CD14-positive monocyte (primary cell): Measurements from ENCODE around the gene SYS1. TPM values are rescaled to one million over a fixed set of nuclear protein-coding genes. Genes with fewer than 3 reads are reported as not detected.

Source experiments
- DNase-seq, 3 donors: peaks; one replicate each; pipeline ENCODE4 v3.0.0-alpha.2; 2011 to 2022
- H2AFZ ChIP-seq: 2 replicates; pipeline ENCODE4 v1.6.0; 2012; ENCODE audit warnings: mild to moderate bottlenecking, low read depth, low read length, inconsistent platforms; ENCODE audit not compliant: insufficient read depth, poor library complexity, severe bottlenecking
- H3K27ac ChIP-seq, 2 donors: 1 replicate in 1 of 2; 2 replicates in 1 of 2; pipeline ENCODE4 v1.5.1; 2012 to 2013; ENCODE audit warnings: low read length in 2 of 2, control low read depth in 1 of 2, inconsistent platforms in 1 of 2, low read depth in 1 of 2, mild to moderate bottlenecking in 1 of 2
- H3K27me3 ChIP-seq, 2 donors: one replicate each; pipeline versions ENCODE4 v1.6.0 to v1.6.1; 2011 to 2013; ENCODE audit warnings: low read length in 2 of 2; ENCODE audit not compliant: control insufficient read depth in 2 of 2, insufficient read depth in 2 of 2
- H3K36me3 ChIP-seq, 2 donors: replicated peaks in 1 of 2; 1 replicate in 1 of 2; 2 replicates in 1 of 2; pipeline versions ENCODE4 v1.5.1 to v1.6.1; 2012 to 2013; ENCODE audit warnings: low read length in 2 of 2, control low read depth in 1 of 2, inconsistent platforms in 1 of 2, mild to moderate bottlenecking in 1 of 2; ENCODE audit not compliant: insufficient read depth in 2 of 2, control insufficient read depth in 1 of 2
- H3K4me1 ChIP-seq, 2 donors: 1 replicate in 1 of 2; 2 replicates in 1 of 2; pipeline versions ENCODE4 v1.5.1 to v1.6.1; 2012 to 2013; ENCODE audit warnings: low read length in 2 of 2, control low read depth in 1 of 2, inconsistent platforms in 1 of 2, mild to moderate bottlenecking in 1 of 2, moderate library complexity in 1 of 2; ENCODE audit not compliant: insufficient read depth in 2 of 2, control insufficient read depth in 1 of 2
- H3K4me2 ChIP-seq: replicated peaks from 2 replicates; pipeline ENCODE3; 2012; ENCODE audit warnings: low read length, moderate library complexity, mild to moderate bottlenecking; ENCODE audit not compliant: poor library complexity, severe bottlenecking; ENCODE audit errors: extremely low read depth
- H3K4me3 ChIP-seq, 3 experiments: fragments of 200-600 bp in 1 of 3; sonication (generic) in 1 of 3; replicated peaks in 1 of 3; 1 replicate in 2 of 3; 2 replicates in 1 of 3; pipeline ENCODE4 v1.5.1; 2011 to 2013; ENCODE audit warnings: low read length in 3 of 3, mild to moderate bottlenecking in 3 of 3, control low read depth in 2 of 3, low read depth in 2 of 3, inconsistent platforms in 1 of 3, moderate library complexity in 1 of 3
- H3K79me2 ChIP-seq: 2 replicates; pipeline ENCODE4 v1.6.0; 2012; ENCODE audit warnings: mild to moderate bottlenecking, control low read depth, inconsistent platforms, low read length, moderate library complexity; ENCODE audit not compliant: insufficient read depth
- H3K9ac ChIP-seq: 2 replicates; pipeline ENCODE4 v1.6.0; 2017; ENCODE audit warnings: low read length, mild to moderate bottlenecking; ENCODE audit not compliant: insufficient read depth, poor library complexity, severe bottlenecking
- H3K9me3 ChIP-seq, 2 donors: replicated peaks in 1 of 2; 1 replicate in 1 of 2; 2 replicates in 1 of 2; pipeline versions ENCODE4 v1.5.1 to v1.6.1; 2012 to 2013; ENCODE audit warnings: low read length in 2 of 2, control low read depth in 1 of 2; ENCODE audit not compliant: control insufficient read depth in 1 of 2, insufficient read depth in 1 of 2
- H4K20me1 ChIP-seq: 2 replicates; pipeline ENCODE4 v1.6.0; 2012; ENCODE audit warnings: mild to moderate bottlenecking, low read length, control low read depth, moderate library complexity; ENCODE audit not compliant: insufficient read depth
- H3K27ac Mint-ChIP-seq, 7 donors: one replicate each; pipeline ENCODE4 v1.8.0; 2020; ENCODE audit warnings: mild to moderate bottlenecking in 7 of 7, mixed read lengths in 7 of 7, moderate library complexity in 6 of 7, inconsistent platforms in 2 of 7
- H3K27me3 Mint-ChIP-seq, 3 donors: one replicate each; pipeline ENCODE4 v1.8.0; 2021 to 2022; ENCODE audit warnings: low read depth in 3 of 3, mild to moderate bottlenecking in 3 of 3, mixed read lengths in 3 of 3, moderate library complexity in 3 of 3, inconsistent platforms in 1 of 3
- H3K36me3 Mint-ChIP-seq, 2 donors: one replicate each; pipeline ENCODE4 v1.8.0; 2020; ENCODE audit warnings: mixed read lengths in 2 of 2, inconsistent platforms in 1 of 2, mild to moderate bottlenecking in 1 of 2
- H3K4me1 Mint-ChIP-seq: one replicate; pipeline ENCODE4 v1.8.0; 2020; ENCODE audit warnings: mild to moderate bottlenecking, mixed read lengths
- H3K4me3 Mint-ChIP-seq, 2 donors: one replicate each; pipeline ENCODE4 v1.8.0; 2020; ENCODE audit warnings: mild to moderate bottlenecking in 2 of 2, mixed read lengths in 2 of 2, moderate library complexity in 1 of 2
- H3K9me3 Mint-ChIP-seq, 7 donors: one replicate each; pipeline ENCODE4 v1.8.0; 2020 to 2022; ENCODE audit warnings: mixed read lengths in 7 of 7, mild to moderate bottlenecking in 6 of 7, moderate library complexity in 6 of 7, inconsistent platforms in 2 of 7
- WGBS: methylation state at CpG from one replicate; pipeline ENCODE4 v1.1.5; 2013; ENCODE audit warnings: missing lambda C conversion rate; ENCODE audit not compliant: insufficient coverage; 5-methylcytosine and 5-hydroxymethylcytosine counted together
- intact Hi-C, 2 donors: fragments of 100-400 bp; cut with micrococcal nuclease; formaldehyde crosslinking; loops; one replicate each; pipeline versions ENCODE4 v1.15.0 to v1.15.1; 2023
- polyA plus RNA-seq, 3 donors: library from polyadenylated mRNA; depleted of rRNA in 1 of 3; unstranded in 2 of 3; stranded (reverse) in 1 of 3; fragments of 300-500 nt in 2 of 3; fragments of >200 nt in 1 of 3; fragmentation: Illumina TruSeq in 2 of 3; gene quantifications; 1 replicate in 2 of 3; 2 replicates in 1 of 3; pipeline ENCODE4 v1.2.3, GENCODE V29; 2012 to 2021
- TF ChIP-seq, protein P1 (sequence below): fragments of 200-600 bp; IDR thresholded peaks from one replicate; pipeline ENCODE4 v1.8.0; 2022; ENCODE audit warnings: antibody characterized with exemption, mild to moderate bottlenecking

Gene SYS1
- polyA plus RNA-seq, 3 donors: 16.8 to 23.1 (median 22.1) TPM

DNA sequence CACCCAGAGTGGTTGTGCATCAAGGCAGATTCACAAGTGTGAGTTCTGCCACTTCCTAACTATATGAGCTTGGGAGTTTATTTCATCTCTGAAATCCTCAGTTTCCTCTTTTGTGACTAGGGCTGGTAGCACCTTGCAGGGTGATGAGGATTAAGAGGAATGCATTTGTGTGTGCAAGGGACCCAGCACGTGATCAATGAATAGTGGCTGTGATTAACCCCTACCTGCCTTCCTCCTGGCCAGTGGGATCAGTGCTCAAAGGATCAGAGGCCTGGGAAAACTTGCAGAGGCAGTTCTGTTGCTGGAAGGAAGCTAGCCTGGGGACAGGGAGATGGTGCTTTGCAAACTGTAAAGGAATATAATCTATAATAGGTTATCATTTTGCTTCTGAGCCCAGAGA, 22.0 kb upstream of the SYS1 start:
- peaks cover 4% of the 10 kb centered on the region in 2 donors for H3K36me3 Mint-ChIP-seq
- Histone ChIP-seq H3K4me2 (no peak overlapping the region), H2AFZ (no peak overlapping the region), H3K4me3 (no peak overlapping the region), H4K20me1 (no peaks in the 10 kb centered on the region), H3K79me2 (no peaks in the 10 kb centered on the region), H3K36me3 (no peaks in the 10 kb centered on the region), H3K9me3 (no peaks in the 10 kb centered on the region), H3K9ac (no peak overlapping the region), H3K27me3 (no peaks in the 10 kb centered on the region), H3K4me1 (peaks cover 16 to 30% of the 10 kb centered on the region in 2 donors), H3K27ac (no peak overlapping the region)
- H3K27me3 Mint-ChIP-seq: peaks cover 0 to 3% (median 2%) of the 10 kb centered on the region in 3 donors
- intact Hi-C loops: no loop called here
- H3K9me3 Mint-ChIP-seq: peaks cover 0 to 2% (median 0%) of the 10 kb centered on the region in 7 donors
- DNase-seq: no peak
- H3K27ac Mint-ChIP-seq: no peak overlapping the region
- 80% methylated on average over 1 of the region's 1 CpG for WGBS
- H3K4me1 Mint-ChIP-seq: peaks cover 28% of the 10 kb centered on the region
- TF ChIP-seq, protein P1, sequence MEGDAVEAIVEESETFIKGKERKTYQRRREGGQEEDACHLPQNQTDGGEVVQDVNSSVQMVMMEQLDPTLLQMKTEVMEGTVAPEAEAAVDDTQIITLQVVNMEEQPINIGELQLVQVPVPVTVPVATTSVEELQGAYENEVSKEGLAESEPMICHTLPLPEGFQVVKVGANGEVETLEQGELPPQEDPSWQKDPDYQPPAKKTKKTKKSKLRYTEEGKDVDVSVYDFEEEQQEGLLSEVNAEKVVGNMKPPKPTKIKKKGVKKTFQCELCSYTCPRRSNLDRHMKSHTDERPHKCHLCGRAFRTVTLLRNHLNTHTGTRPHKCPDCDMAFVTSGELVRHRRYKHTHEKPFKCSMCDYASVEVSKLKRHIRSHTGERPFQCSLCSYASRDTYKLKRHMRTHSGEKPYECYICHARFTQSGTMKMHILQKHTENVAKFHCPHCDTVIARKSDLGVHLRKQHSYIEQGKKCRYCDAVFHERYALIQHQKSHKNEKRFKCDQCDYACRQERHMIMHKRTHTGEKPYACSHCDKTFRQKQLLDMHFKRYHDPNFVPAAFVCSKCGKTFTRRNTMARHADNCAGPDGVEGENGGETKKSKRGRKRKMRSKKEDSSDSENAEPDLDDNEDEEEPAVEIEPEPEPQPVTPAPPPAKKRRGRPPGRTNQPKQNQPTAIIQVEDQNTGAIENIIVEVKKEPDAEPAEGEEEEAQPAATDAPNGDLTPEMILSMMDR: no peak
- H3K4me3 Mint-ChIP-seq: no peak overlapping the region

DNA sequence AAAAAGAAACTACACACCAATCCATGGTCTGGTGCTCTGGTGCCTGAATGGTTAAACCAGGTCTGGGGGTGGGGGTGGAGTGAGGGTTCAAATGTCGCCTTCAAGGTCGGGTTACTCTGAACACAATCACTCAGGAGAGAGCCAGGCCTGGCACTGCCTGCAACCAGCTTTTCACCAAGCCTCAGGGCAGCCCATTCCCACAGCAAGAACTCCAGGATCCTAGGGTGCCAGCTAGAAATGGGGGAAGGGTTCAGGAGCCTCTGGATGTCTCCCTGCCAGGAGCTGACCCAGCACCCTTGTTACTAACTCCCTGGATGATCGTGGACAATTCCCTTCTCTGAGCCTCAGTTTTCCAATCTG, 21.4 kb upstream of the SYS1 start:
- Mint-ChIP-seq H3K9me3 (peaks cover 0 to 2% (median 0%) of the 10 kb centered on the region in 7 donors), H3K27me3 (peaks cover 2 to 9% (median 5%) of the 10 kb centered on the region in 3 donors), H3K4me3 (peak overlapping the region in 1 of 2 donors; percentile 37), H3K27ac (peak overlapping the region in 3 of 7 donors; percentile 50 to 56 (median 55)), H3K36me3 (peaks cover 4 to 6% of the 10 kb centered on the region in 2 donors), H3K4me1 (peaks cover 34% of the 10 kb centered on the region)
- Histone ChIP-seq H3K9ac (no peak overlapping the region), H3K9me3 (no peaks in the 10 kb centered on the region), H3K36me3 (no peaks in the 10 kb centered on the region), H3K27me3 (no peaks in the 10 kb centered on the region), H3K79me2 (no peaks in the 10 kb centered on the region), H2AFZ (no peak overlapping the region), H4K20me1 (no peaks in the 10 kb centered on the region), H3K4me2 (no peak overlapping the region), H3K4me1 (peaks cover 16 to 36% of the 10 kb centered on the region in 2 donors), H3K27ac (no peak overlapping the region), H3K4me3 (no peak overlapping the region)
- TF ChIP-seq, protein P1: no peak
- DNase-seq: no peak
- intact Hi-C loops: no loop called here
- WGBS: 100% methylated on average over 1 of the region's 3 CpGs
